ENCODE measurements around the gene CARMIL1. TPM values are rescaled to one million over a fixed set of nuclear protein-coding genes. Genes with fewer than 3 reads are reported as not detected.

CARMIL1 gene
- polyA plus RNA-seq, 1 of the 3 experiments (the other 2 are of a cell fraction): 1.7 TPM

- Histone ChIP-seq H3K9me3 (no peaks in the 10 kb centered on the region), H3K79me2 (ENCODE audit: insufficient read depth) (no peaks in the 10 kb centered on the region), H3K27me3 (ENCODE audit: insufficient read depth) (no peaks in the 10 kb centered on the region), H3K4me2 (no peak overlapping the region), H3K27ac (ENCODE audit: low read depth in 2 of 2, low read length in 1 of 2) (no peak overlapping the region), H3K36me3 (replicated peaks in 1 of 2; ENCODE audit: control insufficient read depth in 1 of 2, insufficient read depth in 2 of 2, low read length in 1 of 2) (no peaks in the 10 kb centered on the region), H3K9me2 (no peaks in the 10 kb centered on the region), H2AFZ (ENCODE audit: low read depth) (no peak overlapping the region), H3K4me3 (ENCODE audit: low read depth in 2 of 2, low read length in 1 of 2) (no peak overlapping the region), H3K4me1 (ENCODE audit: control insufficient read depth in 1 of 2, insufficient read depth in 2 of 2, low read depth in 1 of 2, low read length in 1 of 2) (0 out of 4 replicates have a peak, but pooled peaks cover 0 to 2% of the 10 kb centered on the region in 2 experiments), H4K20me1 (ENCODE audit: insufficient read depth) (no peaks in the 10 kb centered on the region), H3F3A (replicated peaks; ENCODE audit: insufficient read depth) (no peaks in the 10 kb centered on the region), H3K9ac (no peak overlapping the region)
- no peak for TF ChIP-seq NRF1 (IDR thresholded peaks at IDR 0.05; ENCODE audit: low read depth, low read length)
- TF ChIP-seq ZBTB33 (IDR thresholded peaks at IDR 0.05; ENCODE audit: borderline replicate concordance, low read depth): no peak
- TF ChIP-seq SIN3A (IDR thresholded peaks at IDR 0.05; ENCODE audit: borderline replicate concordance, low read depth, low read length): no peak
- TF ChIP-seq EP300 (IDR thresholded peaks at IDR 0.05; ENCODE audit: borderline replicate concordance in 1 of 2, low read depth in 1 of 2, low read length in 1 of 2): no peak
- no peak for TF ChIP-seq POLR2AphosphoS5 (IDR thresholded peaks at IDR 0.05; ENCODE audit: low read depth, low read length)
- TF ChIP-seq FOXM1 (IDR thresholded peaks at IDR 0.05; ENCODE audit: low read depth): no peak
- TF ChIP-seq SMC3 (IDR thresholded peaks at IDR 0.05; ENCODE audit: low read depth, low read length): no peak
- TF ChIP-seq GATA2 (CRISPR knock-in tag; IDR thresholded peaks at IDR 0.05): no peak
- no peak for TF ChIP-seq CTCF (IDR thresholded peaks at IDR 0.05)
- no peak for TF ChIP-seq REST (IDR thresholded peaks at IDR 0.05; ENCODE audit: low read depth, low read length)
- no peak for TF ChIP-seq RFX5 (IDR thresholded peaks at IDR 0.05; ENCODE audit: low read length)
- TF ChIP-seq MXI1 (IDR thresholded peaks at IDR 0.05; ENCODE audit: low read depth, low read length): no peak
- no peak for TF ChIP-seq EZH2phosphoT487 (IDR thresholded peaks at IDR 0.05; ENCODE audit: borderline replicate concordance, low read depth)
- TF ChIP-seq TCF12 (IDR thresholded peaks at IDR 0.05): no peak
- TF ChIP-seq YY1 (IDR thresholded peaks at IDR 0.05; ENCODE audit: low read depth): no peak
- no peak for TF ChIP-seq CHD2 (IDR thresholded peaks at IDR 0.05; ENCODE audit: low read length, partially characterized antibody)
- TF ChIP-seq FOXJ3 (CRISPR knock-in tag; IDR thresholded peaks at IDR 0.05): no peak
- no peak for TF ChIP-seq GABPA (IDR thresholded peaks at IDR 0.05; ENCODE audit: low read depth)
- no peak for TF ChIP-seq RCOR1 (IDR thresholded peaks at IDR 0.05; ENCODE audit: low read length)
- no peak for TF ChIP-seq PBX3 (IDR thresholded peaks at IDR 0.05)
- 83% methylated on average over 3 of the region's 4 CpGs for WGBS (ENCODE audit: low lambda C conversion rate)
- DNase-seq: no peak
- CTCF ChIA-PET: interaction anchor here (0.7 to 0.9 kb wide), 2 partner anchors 9 to 63 kb away, joined by 3 to 4 read pairs; no protein-coding TSS in a partner anchor
- POLR2A ChIA-PET: no interaction called here
Observed at GRCh38 chr6:25436760-25437159, 157.6 kb downstream of the CARMIL1 start.
